SK-N-SH (cell line): ENCODE results near the gene ZGLP1. TPM values are rescaled to one million over a fixed set of nuclear protein-coding genes. Genes with fewer than 3 reads are reported as not detected.

Source experiments
- CTCF ChIA-PET: fragments of 300-600, 350-600 bp; formaldehyde crosslinking; extraction: SDS; loops from one replicate; lab custom pipeline; 2021; lab: Yijun Ruan, JAX
- POLR2A ChIA-PET: fragments of 350-600 bp; sonication (Branson Sonifier 250); formaldehyde crosslinking; extraction: SDS; loops from one replicate; lab custom pipeline; 2020; ENCODE audit warnings: antibody characterized with exemption, inconsistent platforms; lab: Yijun Ruan, JAX
- DNase-seq: peaks from one replicate; pipeline ENCODE4 v3.0.0; 2012
- H2AFZ ChIP-seq: fragments of 200-600 bp; sonication (generic); 2 replicates; pipeline ENCODE4 v1.8.1; 2016; ENCODE audit warnings: antibody characterized with exemption, mild to moderate bottlenecking, low read depth
- H3F3A ChIP-seq: fragments of 200-600 bp; sonication (generic); replicated peaks from 2 replicates; pipeline ENCODE3; 2016; ENCODE audit warnings: antibody characterized with exemption, mild to moderate bottlenecking; ENCODE audit not compliant: insufficient read depth
- H3K27ac ChIP-seq, 2 experiments: fragments of 200-500 bp in 1 of 2; fragments of 200-600 bp in 1 of 2; sonication (Bioruptor generic) in 1 of 2; sonication (generic), shearing (Covaris generic) in 1 of 2; 2 replicates each; pipeline versions ENCODE4 v1.5.1 to v1.6.1; 2014 to 2016; ENCODE audit warnings: low read depth in 2 of 2, inconsistent platforms in 1 of 2, low read length in 1 of 2, mild to moderate bottlenecking in 1 of 2, mixed read lengths in 1 of 2
- H3K27me3 ChIP-seq: fragments of 200-600 bp; sonication (generic), shearing (Covaris generic); 2 replicates; pipeline ENCODE4 v1.6.1; 2016; ENCODE audit warnings: mixed run types; ENCODE audit not compliant: insufficient read depth
- H3K36me3 ChIP-seq, 2 experiments: fragments of 200-500 bp in 1 of 2; fragments of 200-600 bp in 1 of 2; sonication (Bioruptor generic) in 1 of 2; sonication (generic) in 1 of 2; replicated peaks in 1 of 2; 2 replicates each; pipeline versions ENCODE3 to v1.5.1; 2014 to 2016; ENCODE audit warnings: low read length in 1 of 2, mild to moderate bottlenecking in 1 of 2; ENCODE audit not compliant: insufficient read depth in 2 of 2, control insufficient read depth in 1 of 2
- H3K4me1 ChIP-seq, 2 experiments: fragments of 200-500 bp in 1 of 2; fragments of 200-600 bp in 1 of 2; sonication (Bioruptor generic) in 1 of 2; sonication (generic), shearing (Covaris generic) in 1 of 2; 2 replicates each; pipeline versions ENCODE4 v1.5.1 to v1.6.1; 2014 to 2016; ENCODE audit warnings: low read depth in 1 of 2, low read length in 1 of 2, mixed run types in 1 of 2; ENCODE audit not compliant: insufficient read depth in 2 of 2, control insufficient read depth in 1 of 2
- H3K4me2 ChIP-seq: fragments of 200-600 bp; sonication (generic), shearing (Covaris generic); 2 replicates; pipeline ENCODE4 v1.6.1; 2017; ENCODE audit warnings: mixed run types
- H3K4me3 ChIP-seq, 2 experiments: fragments of 200-500 bp in 1 of 2; fragments of 200-600 bp in 1 of 2; sonication (Bioruptor generic) in 1 of 2; sonication (generic), shearing (Covaris generic) in 1 of 2; 2 replicates each; pipeline versions ENCODE4 v1.5.1 to v1.8.1; 2014 to 2016; ENCODE audit warnings: low read depth in 2 of 2, inconsistent platforms in 1 of 2, low read length in 1 of 2, mild to moderate bottlenecking in 1 of 2, mixed read lengths in 1 of 2, moderate library complexity in 1 of 2
- H3K79me2 ChIP-seq: fragments of 200-600 bp; sonication (generic); 2 replicates; pipeline ENCODE4 v1.8.1; 2017; ENCODE audit warnings: mild to moderate bottlenecking; ENCODE audit not compliant: insufficient read depth
- H3K9ac ChIP-seq: fragments of 200-600 bp; sonication (generic); 2 replicates; pipeline ENCODE4 v1.6.1; 2017; ENCODE audit warnings: mixed run types
- H3K9me2 ChIP-seq: fragments of 200-600 bp; sonication (generic); 2 replicates; pipeline ENCODE4 v1.6.1; 2017; ENCODE audit warnings: mixed run types
- H3K9me3 ChIP-seq: fragments of 200-600 bp; sonication (generic); 2 replicates; pipeline ENCODE4 v1.6.1; 2017; ENCODE audit warnings: mixed run types, mild to moderate bottlenecking, moderate library complexity
- H4K20me1 ChIP-seq: fragments of 200-600 bp; sonication (generic); 2 replicates; pipeline ENCODE4 v1.6.1; 2017; ENCODE audit warnings: mild to moderate bottlenecking, mixed run types; ENCODE audit not compliant: insufficient read depth
- CTCF ChIP-seq: fragments of 200-600 bp; sonication (generic); IDR thresholded peaks from 2 replicates; pipeline ENCODE4 v1.6.1; 2017; ENCODE audit warnings: antibody characterized with exemption, mild to moderate bottlenecking, moderate library complexity
- EP300 ChIP-seq, 2 experiments: IDR thresholded peaks; 2 replicates each; pipeline versions ENCODE4 v1.4.0 to v1.6.1; 2012; ENCODE audit warnings: borderline replicate concordance in 1 of 2, low read depth in 1 of 2, low read length in 1 of 2
- FOSL2 ChIP-seq: IDR thresholded peaks from 2 replicates; pipeline ENCODE4 v1.4.0; 2012; ENCODE audit warnings: low read depth, mild to moderate bottlenecking, moderate library complexity, borderline replicate concordance
- GABPA ChIP-seq: IDR thresholded peaks from 2 replicates; pipeline ENCODE4 v1.4.0; 2012; ENCODE audit warnings: low read depth, mild to moderate bottlenecking
- JUND ChIP-seq: IDR thresholded peaks from 2 replicates; pipeline ENCODE4 v1.4.0; 2012
- MXI1 ChIP-seq: IDR thresholded peaks from 2 replicates; pipeline ENCODE4 v1.6.1; 2012; ENCODE audit warnings: mild to moderate bottlenecking, low read depth, low read length, improper control_type of control experiment
- RCOR1 ChIP-seq: fragments of 150-350 bp; IDR thresholded peaks from 2 replicates; pipeline ENCODE4 v1.6.1; 2017; ENCODE audit warnings: antibody characterized with exemption, low read length
- RXRA ChIP-seq: IDR thresholded peaks from 2 replicates; pipeline ENCODE4 v1.4.0; 2012; ENCODE audit warnings: low read depth, mild to moderate bottlenecking, borderline replicate concordance
- SIN3A ChIP-seq: IDR thresholded peaks from 2 replicates; pipeline ENCODE4 v1.6.1; 2012; ENCODE audit warnings: low read depth, mild to moderate bottlenecking, low read length, moderate library complexity, borderline replicate concordance
- SMC3 ChIP-seq: IDR thresholded peaks from 2 replicates; pipeline ENCODE4 v1.6.1; 2012; ENCODE audit warnings: low read depth, low read length, improper control_type of control experiment
- TAF1 ChIP-seq: IDR thresholded peaks from 2 replicates; pipeline ENCODE4 v1.6.1; 2012; ENCODE audit warnings: low read depth, mild to moderate bottlenecking, low read length, moderate library complexity, borderline replicate concordance
- USF1 ChIP-seq: IDR thresholded peaks from 2 replicates; pipeline ENCODE4 v1.4.0; 2012; ENCODE audit warnings: low read depth, borderline replicate concordance
- USF2 ChIP-seq: fragments of 150-350 bp; IDR thresholded peaks from 2 replicates; pipeline ENCODE4 v1.6.1; 2017; ENCODE audit warnings: antibody characterized with exemption, low read length, low read depth, borderline replicate concordance
- YY1 ChIP-seq: IDR thresholded peaks from 2 replicates; pipeline ENCODE4 v1.4.0; 2012; ENCODE audit warnings: low read depth, mild to moderate bottlenecking
- ZBTB33 ChIP-seq: IDR thresholded peaks from 2 replicates; pipeline ENCODE4 v1.4.0; 2012; ENCODE audit warnings: low read depth, borderline replicate concordance
- WGBS: methylation state at CpG from one replicate; pipeline ENCODE4 v1.1.6; 2017; ENCODE audit warnings: low lambda C conversion rate; 5-methylcytosine and 5-hydroxymethylcytosine counted together
- polyA plus RNA-seq, 3 experiments: library from polyadenylated mRNA; depleted of rRNA; stranded (reverse); fragments of >200 nt; gene quantifications; 2 replicates each; pipeline ENCODE4 v1.2.3, GENCODE V29; 2012

Gene ZGLP1
- polyA plus RNA-seq, 1 of the 3 experiments (the other 2 are of a cell fraction) = 1.8 TPM

- H3K27me3 ChIP-seq = no peaks in the 10 kb centered on the region
- POLR2A ChIA-PET = no interaction called here
- 47% methylated on average over 8 of the region's 25 CpGs for WGBS
Observed at GRCh38 chr19:10294368-10294697, 15.3 kb downstream of the ZGLP1 start.

More at GRCh38 chr19:10294368-10294697, 15.3 kb downstream of the ZGLP1 start:
- Histone ChIP-seq H3K36me3 (no peaks in the 10 kb centered on the region), H3K9me3 (no peaks in the 10 kb centered on the region), H3K79me2 (no peaks in the 10 kb centered on the region), H3K27ac (no peak overlapping the region), H3K4me1 (peaks cover 0 to 32% of the 10 kb centered on the region in 2 experiments; a peak in 1 of 4 replicates), H3K4me3 (no peak overlapping the region), H3K9ac (no peak overlapping the region), H4K20me1 (no peaks in the 10 kb centered on the region), H3K9me2 (no peaks in the 10 kb centered on the region), H3F3A (no peaks in the 10 kb centered on the region), H2AFZ (no peak overlapping the region), H3K4me2 (no peak overlapping the region)
- CTCF ChIA-PET = interaction anchor here (0.8 to 0.9 kb wide), 2 partner anchors 16 to 122 kb away, joined by 3 to 4 read pairs; partner anchors contain the start of gene ZGLP1
- DNase-seq = no peak
- TF ChIP-seq USF1 (no peak), SMC3 (no peak), RXRA (no peak), JUND (no peak), USF2 (no peak), RCOR1 (no peak), MXI1 (no peak), TAF1 (no peak), CTCF (no peak), EP300 (IDR thresholded peaks at IDR 0.05; ENCODE audit: borderline replicate concordance in 1 of 2, low read depth in 1 of 2, low read length in 1 of 2) (no peak), FOSL2 (no peak), ZBTB33 (no peak), SIN3A (no peak), YY1 (no peak), GABPA (no peak)
